GM23338 (cell line): ENCODE data around the gene PAIP2B. TPM values are rescaled to one million over a fixed set of nuclear protein-coding genes. Genes with fewer than 3 reads are reported as not detected.
"Not testable (repeated sequence)": the region's sequence is repeated elsewhere in the genome, so short reads cannot be mapped to it uniquely, and the experiment has no call there.

Experiments used
- ATAC-seq: fragments of 200-7000 bp; cut with Tn5 transposase; 3 replicates; pipeline ENCODE4 v1.9.1; 2020
- DNase-seq: peaks from one replicate; pipeline ENCODE4 v3.0.0-alpha.2; 2015; ENCODE audit warnings: low spot score
- H2AFZ ChIP-seq: fragments of 200-600 bp; sonication (generic); 2 replicates; pipeline ENCODE4 v1.8.0; 2016; ENCODE audit warnings: antibody characterized with exemption, mild to moderate bottlenecking, moderate library complexity
- H3F3A ChIP-seq: fragments of 200-600 bp; sonication (generic); replicated peaks from 2 replicates; pipeline ENCODE4 v1.8.0; 2017; ENCODE audit warnings: antibody characterized with exemption, mixed run types, low read depth
- H3K27ac ChIP-seq: fragments of 200-600 bp; sonication (generic); 2 replicates; pipeline ENCODE4 v1.6.1; 2016; ENCODE audit warnings: low read depth
- H3K27me3 ChIP-seq: fragments of 200-600 bp; sonication (generic); 2 replicates; pipeline ENCODE4 v1.8.0; 2016; ENCODE audit warnings: mild to moderate bottlenecking, mixed run types, moderate library complexity; ENCODE audit not compliant: insufficient read depth
- H3K36me3 ChIP-seq: fragments of 200-600 bp; sonication (generic); 2 replicates; pipeline ENCODE4 v1.8.0; 2016; ENCODE audit warnings: mild to moderate bottlenecking; ENCODE audit not compliant: insufficient read depth
- H3K4me1 ChIP-seq: fragments of 200-600 bp; sonication (generic); 2 replicates; pipeline ENCODE4 v1.8.0; 2016; ENCODE audit warnings: mild to moderate bottlenecking, moderate library complexity; ENCODE audit not compliant: insufficient read depth
- H3K4me2 ChIP-seq: fragments of 200-600 bp; sonication (generic); 2 replicates; pipeline ENCODE4 v1.7.1; 2017; ENCODE audit warnings: mixed run types
- H3K4me3 ChIP-seq: fragments of 200-600 bp; sonication (generic); 2 replicates; pipeline ENCODE4 v1.6.1; 2016; ENCODE audit warnings: mixed run types
- H3K79me2 ChIP-seq: fragments of 200-600 bp; sonication (generic); replicated peaks from 2 replicates; pipeline ENCODE4 v1.8.0; 2017; ENCODE audit warnings: mild to moderate bottlenecking; ENCODE audit not compliant: insufficient read depth
- H3K9me2 ChIP-seq: fragments of 200-600 bp; sonication (generic); 2 replicates; pipeline ENCODE4 v1.8.0; 2017; ENCODE audit not compliant: insufficient read depth
- H4K20me1 ChIP-seq: fragments of 200-600 bp; sonication (generic); replicated peaks from 2 replicates; pipeline ENCODE4 v1.8.0; 2017; ENCODE audit warnings: mild to moderate bottlenecking; ENCODE audit not compliant: insufficient read depth
- H3K27ac Mint-ChIP-seq: 2 replicates; pipeline ENCODE4 v1.8.0; 2020; ENCODE audit warnings: inconsistent platforms, mild to moderate bottlenecking, moderate library complexity, mixed read lengths
- H3K27me3 Mint-ChIP-seq: 3 replicates; pipeline ENCODE4 v1.8.0; 2022; ENCODE audit warnings: low read depth, mild to moderate bottlenecking, moderate library complexity, mixed read lengths, inconsistent platforms; ENCODE audit not compliant: insufficient read depth, poor library complexity
- H3K36me3 Mint-ChIP-seq: 3 replicates; pipeline ENCODE4 v1.8.0; 2021; ENCODE audit warnings: low read depth, mild to moderate bottlenecking, inconsistent platforms, moderate library complexity, mixed read lengths
- H3K4me1 Mint-ChIP-seq: 3 replicates; pipeline ENCODE4 v1.8.0; 2020; ENCODE audit warnings: mild to moderate bottlenecking, inconsistent platforms, mixed read lengths
- H3K4me3 Mint-ChIP-seq: 3 replicates; pipeline ENCODE4 v1.8.0; 2021; ENCODE audit warnings: moderate library complexity, mild to moderate bottlenecking, inconsistent platforms, mixed read lengths
- H3K9me3 Mint-ChIP-seq: 3 replicates; pipeline ENCODE4 v1.8.0; 2020; ENCODE audit warnings: moderate library complexity, mild to moderate bottlenecking, inconsistent platforms, mixed read lengths
- CREB1 ChIP-seq: fragments of 250-450 bp; sonication (Bioruptor Pico); IDR thresholded peaks from 2 replicates; pipeline ENCODE4 v1.5.0; 2020; ENCODE audit warnings: low read depth, mild to moderate bottlenecking, moderate library complexity
- EZH2 ChIP-seq: fragments of 200-600 bp; sonication (generic); IDR thresholded peaks from one replicate; pipeline ENCODE4 v1.8.0; 2017; ENCODE audit warnings: antibody characterized with exemption, mild to moderate bottlenecking, low read depth; ENCODE audit not compliant: unreplicated experiment
- EZH2phosphoT487 ChIP-seq: fragments of 200-600 bp; sonication (generic); IDR thresholded peaks from one replicate; pipeline ENCODE4 v1.8.1; 2018; ENCODE audit warnings: antibody characterized with exemption; ENCODE audit not compliant: unreplicated experiment
- JUNB ChIP-seq: IDR thresholded peaks from one replicate; pipeline ENCODE4 v1.6.1; 2016; ENCODE audit warnings: antibody characterized with exemption; ENCODE audit not compliant: unreplicated experiment
- STAT1 ChIP-seq: IDR thresholded peaks from one replicate; pipeline ENCODE4 v1.6.1; 2016; ENCODE audit warnings: antibody characterized with exemption; ENCODE audit not compliant: unreplicated experiment
- ZNF331 ChIP-seq: fragments of 250-450 bp; sonication (Bioruptor Pico); IDR thresholded peaks from 2 replicates; pipeline ENCODE4 v1.5.0; 2020; ENCODE audit warnings: low read depth, mild to moderate bottlenecking, moderate library complexity
- polyA plus RNA-seq: library from polyadenylated mRNA; unstranded; fragments of >200 nt; fragmentation: Nextera tagmentation; extraction: Ambion mirVana; gene quantifications from 2 replicates; pipeline ENCODE4 v1.2.1, GENCODE V29; 2016
- total RNA-seq: library from RNA; depleted of rRNA; stranded (reverse); fragments of >200 nt; shearing (Covaris generic); gene quantifications from 2 replicates; pipeline ENCODE4 v1.2.3, GENCODE V29; 2014
- TF ChIP-seq, protein P1 (sequence below): IDR thresholded peaks from one replicate; pipeline ENCODE4 v1.6.1; 2018; ENCODE audit warnings: antibody characterized with exemption; ENCODE audit not compliant: unreplicated experiment
- TF ChIP-seq, protein P2 (sequence below): IDR thresholded peaks from 2 replicates; pipeline ENCODE4 v1.6.1; 2016; ENCODE audit warnings: antibody characterized with exemption

The PAIP2B gene
- total and polyA plus RNA-seq, 2 experiments from 2014 or later, result 7.6 to 29.7 TPM

DNA sequence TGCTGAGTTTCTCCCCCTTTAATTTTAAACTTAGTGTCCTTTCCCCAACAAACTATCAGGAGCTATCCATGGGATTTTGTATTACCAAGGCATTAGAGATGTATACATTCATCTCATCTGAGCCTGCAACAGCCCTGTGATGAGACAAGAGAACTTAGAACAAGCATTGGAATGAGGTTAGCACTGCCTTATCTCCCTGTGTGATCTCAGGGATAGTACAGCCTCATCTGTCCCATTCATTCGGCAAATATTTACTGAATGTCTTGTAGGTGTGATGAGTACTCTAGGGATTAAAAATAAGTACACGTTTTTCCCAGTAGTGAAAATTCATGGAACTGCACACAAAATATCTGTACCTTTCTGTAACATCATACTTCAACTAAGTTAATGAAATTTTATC lies 45.6 kb downstream of the PAIP2B start:
- Histone ChIP-seq H3K4me1 (peaks cover 21% of the 10 kb centered on the region), H2AFZ (no peak overlapping the region), H3K36me3 (no peaks in the 10 kb centered on the region), H3K4me2 (no peak overlapping the region), H3K79me2 (no peaks in the 10 kb centered on the region), H3K4me3 (no peak overlapping the region), H3K27ac (no peak overlapping the region), H3K27me3 (no peaks in the 10 kb centered on the region), H3K9me2 (no peaks in the 10 kb centered on the region), H3F3A (no peaks in the 10 kb centered on the region), H4K20me1 (no peaks in the 10 kb centered on the region)
- no peaks in the 10 kb centered on the region for H3K9me3 Mint-ChIP-seq
- DNase-seq (no peak), ATAC-seq (no peak)
- H3K36me3 Mint-ChIP-seq, result no peaks in the 10 kb centered on the region; the same call in 2 of the 3 replicates
- H3K4me1 Mint-ChIP-seq, result peaks cover 52% of the 10 kb centered on the region
- no peak overlapping the region; the same call in 1 of the 2 replicates for H3K27ac Mint-ChIP-seq
- TF ChIP-seq, protein P1, sequence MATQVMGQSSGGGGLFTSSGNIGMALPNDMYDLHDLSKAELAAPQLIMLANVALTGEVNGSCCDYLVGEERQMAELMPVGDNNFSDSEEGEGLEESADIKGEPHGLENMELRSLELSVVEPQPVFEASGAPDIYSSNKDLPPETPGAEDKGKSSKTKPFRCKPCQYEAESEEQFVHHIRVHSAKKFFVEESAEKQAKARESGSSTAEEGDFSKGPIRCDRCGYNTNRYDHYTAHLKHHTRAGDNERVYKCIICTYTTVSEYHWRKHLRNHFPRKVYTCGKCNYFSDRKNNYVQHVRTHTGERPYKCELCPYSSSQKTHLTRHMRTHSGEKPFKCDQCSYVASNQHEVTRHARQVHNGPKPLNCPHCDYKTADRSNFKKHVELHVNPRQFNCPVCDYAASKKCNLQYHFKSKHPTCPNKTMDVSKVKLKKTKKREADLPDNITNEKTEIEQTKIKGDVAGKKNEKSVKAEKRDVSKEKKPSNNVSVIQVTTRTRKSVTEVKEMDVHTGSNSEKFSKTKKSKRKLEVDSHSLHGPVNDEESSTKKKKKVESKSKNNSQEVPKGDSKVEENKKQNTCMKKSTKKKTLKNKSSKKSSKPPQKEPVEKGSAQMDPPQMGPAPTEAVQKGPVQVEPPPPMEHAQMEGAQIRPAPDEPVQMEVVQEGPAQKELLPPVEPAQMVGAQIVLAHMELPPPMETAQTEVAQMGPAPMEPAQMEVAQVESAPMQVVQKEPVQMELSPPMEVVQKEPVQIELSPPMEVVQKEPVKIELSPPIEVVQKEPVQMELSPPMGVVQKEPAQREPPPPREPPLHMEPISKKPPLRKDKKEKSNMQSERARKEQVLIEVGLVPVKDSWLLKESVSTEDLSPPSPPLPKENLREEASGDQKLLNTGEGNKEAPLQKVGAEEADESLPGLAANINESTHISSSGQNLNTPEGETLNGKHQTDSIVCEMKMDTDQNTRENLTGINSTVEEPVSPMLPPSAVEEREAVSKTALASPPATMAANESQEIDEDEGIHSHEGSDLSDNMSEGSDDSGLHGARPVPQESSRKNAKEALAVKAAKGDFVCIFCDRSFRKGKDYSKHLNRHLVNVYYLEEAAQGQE, result no peak
- no peak for TF ChIP-seq JUNB
- no peak for TF ChIP-seq STAT1
- no peak overlapping the region for H3K4me3 Mint-ChIP-seq
- H3K27me3 Mint-ChIP-seq, result peaks cover 1% of the 10 kb centered on the region

DNA sequence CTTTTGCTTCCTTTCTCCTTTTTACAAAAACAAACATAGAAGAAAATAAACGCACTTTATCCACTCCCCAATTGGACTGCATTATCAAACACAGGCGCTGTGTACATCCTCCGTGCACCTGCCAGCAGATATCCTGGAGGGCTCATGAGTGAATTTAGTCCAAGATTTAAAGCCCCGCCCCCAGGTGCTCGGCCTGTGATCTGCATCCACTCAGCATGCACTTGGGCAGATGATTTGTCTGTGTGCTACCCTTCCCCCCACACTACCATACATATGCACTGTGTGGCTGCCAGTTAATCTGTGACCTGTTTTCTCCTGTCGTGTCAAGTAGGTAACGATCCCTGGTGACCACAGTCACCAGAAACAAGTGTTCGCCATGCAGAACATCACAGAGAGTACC lies 48.1 kb downstream of the PAIP2B start:
- not testable (repeated sequence) for H3K36me3 ChIP-seq, H3K4me2 ChIP-seq, H4K20me1 ChIP-seq, H3K27me3 ChIP-seq, H3K36me3 Mint-ChIP-seq, H2AFZ ChIP-seq, H3K4me3 ChIP-seq, H3K79me2 ChIP-seq, H3F3A ChIP-seq, H3K4me3 Mint-ChIP-seq, H3K27ac ChIP-seq, H3K27me3 Mint-ChIP-seq, H3K9me2 ChIP-seq, H3K27ac Mint-ChIP-seq, H3K9me3 Mint-ChIP-seq
- ATAC-seq (peak; percentile 41), DNase-seq (peak; percentile 17)
- H3K4me1 Mint-ChIP-seq, result peaks cover 38% of the 10 kb centered on the region
- H3K4me1 ChIP-seq, result peaks cover 12% of the 10 kb centered on the region

DNA sequence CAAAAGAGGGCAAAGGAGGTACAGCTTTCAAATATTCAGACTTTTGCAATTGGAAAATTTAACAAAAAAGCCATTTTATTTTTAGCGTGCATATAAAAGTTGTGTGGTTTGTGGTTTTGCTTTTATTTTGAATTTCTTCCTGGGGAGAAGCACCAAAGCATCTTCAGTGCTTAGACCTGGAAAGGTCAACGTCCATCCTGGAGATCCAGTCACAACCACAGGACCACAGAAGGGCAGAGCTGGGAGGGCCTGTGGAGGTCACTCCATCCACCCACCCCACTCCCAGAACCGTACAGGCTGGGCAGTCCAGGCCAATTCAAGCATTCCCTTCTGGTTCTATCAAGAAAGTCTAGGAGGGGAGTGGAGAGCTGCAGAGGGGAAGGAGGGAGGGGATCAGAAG lies 52.7 kb downstream of the PAIP2B start:
- H3K27me3 ChIP-seq, result no peaks in the 10 kb centered on the region
- no peak overlapping the region for H2AFZ ChIP-seq
- H3K4me2 ChIP-seq, result no peak overlapping the region
- no peak overlapping the region for H3K27ac ChIP-seq
- ATAC-seq, result no peak
- no peak overlapping the region for H3K27ac Mint-ChIP-seq
- peaks cover 23% of the 10 kb centered on the region for H3K4me1 Mint-ChIP-seq
- H3F3A ChIP-seq, result no peaks in the 10 kb centered on the region
- H3K9me2 ChIP-seq, result no peaks in the 10 kb centered on the region
- no peak overlapping the region for H3K4me3 ChIP-seq
- H3K36me3 ChIP-seq, result no peaks in the 10 kb centered on the region
- no peaks in the 10 kb centered on the region for H4K20me1 ChIP-seq
- peaks cover 7% of the 10 kb centered on the region for H3K27me3 Mint-ChIP-seq
- H3K4me3 Mint-ChIP-seq, result no peak overlapping the region
- no peaks in the 10 kb centered on the region; the same call in 2 of the 3 replicates for H3K36me3 Mint-ChIP-seq
- no peak for DNase-seq
- TF ChIP-seq ZNF331 (CRISPR knock-in tag) (no peak), EZH2phosphoT487 (no peak), EZH2 (no peak), CREB1 (no peak)
- TF ChIP-seq, protein P2, sequence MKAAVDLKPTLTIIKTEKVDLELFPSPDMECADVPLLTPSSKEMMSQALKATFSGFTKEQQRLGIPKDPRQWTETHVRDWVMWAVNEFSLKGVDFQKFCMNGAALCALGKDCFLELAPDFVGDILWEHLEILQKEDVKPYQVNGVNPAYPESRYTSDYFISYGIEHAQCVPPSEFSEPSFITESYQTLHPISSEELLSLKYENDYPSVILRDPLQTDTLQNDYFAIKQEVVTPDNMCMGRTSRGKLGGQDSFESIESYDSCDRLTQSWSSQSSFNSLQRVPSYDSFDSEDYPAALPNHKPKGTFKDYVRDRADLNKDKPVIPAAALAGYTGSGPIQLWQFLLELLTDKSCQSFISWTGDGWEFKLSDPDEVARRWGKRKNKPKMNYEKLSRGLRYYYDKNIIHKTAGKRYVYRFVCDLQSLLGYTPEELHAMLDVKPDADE, result no peak
- TF ChIP-seq, protein P1, result no peak
- 0 out of 2 replicates have a peak, but pooled peaks cover 5% of the 10 kb centered on the region for H3K4me1 ChIP-seq
- H3K9me3 Mint-ChIP-seq, result no peaks in the 10 kb centered on the region; the same call in 2 of the 3 replicates
- no peaks in the 10 kb centered on the region for H3K79me2 ChIP-seq
